GM21723 (cell line): ENCODE data around the gene RMND5B.
"Not testable (repeated sequence)": the region's sequence is repeated elsewhere in the genome, so short reads cannot be mapped to it uniquely, and the experiment has no call there.

Experiments used
- ATAC-seq: cut with Tn5 transposase; IDR thresholded peaks from one replicate; pipeline ENCODE4 v1.9.1; 2021; ENCODE audit warnings: mild to moderate bottlenecking, moderate library complexity; ENCODE audit not compliant: unreplicated experiment

RMND5B gene

DNA sequence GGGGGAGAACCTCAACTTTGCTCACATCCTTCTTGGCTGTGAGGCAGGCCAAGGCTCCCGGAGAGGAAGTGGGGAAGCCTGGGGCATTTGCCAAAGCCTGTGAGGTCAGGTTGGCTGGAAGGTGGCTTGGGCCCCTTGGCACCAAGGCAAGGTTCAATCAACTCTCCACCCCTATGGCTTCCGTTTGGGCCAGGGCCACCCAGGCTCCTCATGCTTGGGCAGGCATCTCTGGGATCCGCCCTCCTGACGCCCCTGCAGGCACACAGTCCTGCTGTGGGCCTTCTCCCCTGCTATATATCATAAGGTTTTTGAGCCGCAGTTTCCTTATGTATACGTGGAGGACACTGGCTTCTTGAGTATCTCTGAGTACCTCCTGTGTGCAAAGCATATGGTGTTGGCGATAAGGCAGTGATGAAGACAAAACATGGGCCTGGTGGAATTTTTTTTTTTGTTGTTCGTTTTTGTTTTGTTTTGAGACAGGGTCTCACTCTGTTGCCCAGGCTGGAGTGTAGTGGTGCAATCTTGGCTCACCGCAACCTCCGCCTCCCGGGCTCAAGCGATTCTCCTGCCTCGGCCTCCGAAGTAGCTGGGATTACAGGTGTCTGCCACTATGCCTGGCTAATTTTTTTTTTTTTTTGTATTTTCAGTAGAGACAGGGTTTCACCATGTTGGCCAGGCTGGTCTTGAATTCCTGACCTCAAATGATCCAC lies 3.4 kb upstream of the RMND5B start:
- not testable (repeated sequence) for ATAC-seq

DNA sequence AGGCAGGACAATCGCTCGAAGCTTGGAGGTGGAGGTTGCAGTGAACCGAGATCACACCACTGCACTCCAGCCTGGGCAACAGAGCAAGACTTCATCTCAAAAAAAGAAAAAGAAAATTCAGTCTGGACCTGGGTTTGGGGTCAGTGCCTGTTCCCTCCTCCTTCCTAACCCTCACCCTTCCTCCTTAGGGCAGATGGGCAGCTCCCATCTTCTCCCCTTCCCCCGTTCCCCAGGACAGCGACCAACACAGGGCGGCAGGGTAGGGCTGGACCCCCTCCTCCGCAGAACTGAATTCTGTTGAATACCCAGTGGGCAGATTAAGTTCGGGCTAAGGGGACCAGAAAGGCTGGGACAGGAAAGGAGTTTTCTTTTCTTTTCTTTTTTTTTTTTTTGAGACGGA lies 1.5 kb upstream of the RMND5B start:
- no peak for ATAC-seq

DNA sequence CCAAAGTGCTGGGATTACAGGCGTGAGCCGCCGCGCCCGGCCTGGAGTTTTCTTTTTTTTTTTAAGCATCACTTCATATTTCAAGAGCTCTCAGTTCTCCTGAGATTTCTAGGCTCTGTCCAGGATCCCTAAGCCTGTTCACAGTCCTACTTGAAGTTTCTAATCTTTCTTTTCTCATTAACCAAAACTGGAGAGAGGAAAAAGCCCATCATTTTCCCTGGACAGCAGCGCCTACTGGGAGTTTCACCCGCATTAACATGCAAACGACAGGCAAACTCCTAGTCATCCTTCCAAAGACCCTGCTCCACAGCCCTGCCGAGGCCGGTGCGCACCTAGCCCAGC lies 609 bp upstream of the RMND5B start:
- not testable (repeated sequence) for ATAC-seq

DNA sequence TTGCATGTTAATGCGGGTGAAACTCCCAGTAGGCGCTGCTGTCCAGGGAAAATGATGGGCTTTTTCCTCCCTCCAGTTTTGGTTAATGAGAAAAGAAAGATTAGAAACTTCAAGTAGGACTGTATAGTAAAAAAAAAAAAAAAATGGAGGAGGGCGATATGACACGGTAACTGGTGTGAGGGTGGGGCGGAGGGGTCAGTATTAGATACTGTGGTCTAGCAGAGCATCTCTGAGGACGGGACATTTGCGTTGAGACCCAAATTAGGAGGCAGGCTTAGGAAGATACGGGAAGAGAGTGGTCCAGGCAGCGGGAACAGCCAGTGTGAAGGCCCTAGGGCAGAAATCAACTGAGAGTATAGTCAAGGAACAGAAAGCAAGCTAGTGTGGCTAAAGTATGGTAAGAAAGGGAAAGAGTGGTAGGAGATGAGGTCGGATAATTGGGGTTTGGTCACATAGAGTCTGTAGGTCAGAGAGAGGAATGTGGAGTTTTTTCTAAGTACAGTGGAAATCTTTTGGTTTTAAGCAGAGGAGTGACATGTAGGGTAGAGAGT lies 707 bp downstream of the RMND5B start:
- ATAC-seq = peak; percentile 17

DNA sequence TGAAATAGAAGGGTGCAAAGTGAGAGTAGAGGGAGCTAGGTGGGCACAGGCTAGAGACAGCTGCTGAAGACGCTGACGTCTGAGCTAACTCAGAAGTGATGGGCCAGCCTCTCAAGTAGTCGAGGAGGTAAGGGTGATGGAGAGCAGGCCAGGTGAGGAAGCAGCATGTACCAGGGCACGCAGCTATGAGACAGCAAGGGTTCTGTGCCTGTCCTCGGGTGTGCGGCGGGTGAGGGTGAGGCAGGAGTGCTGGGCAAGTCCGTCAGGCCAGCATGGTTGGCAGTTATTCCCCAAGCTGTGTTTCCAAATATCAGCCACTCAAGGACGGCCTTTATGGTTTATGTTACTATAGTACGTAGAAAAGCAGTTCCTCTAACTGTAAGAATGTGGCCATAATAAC lies 6.2 kb downstream of the RMND5B start:
- ATAC-seq = no peak

DNA sequence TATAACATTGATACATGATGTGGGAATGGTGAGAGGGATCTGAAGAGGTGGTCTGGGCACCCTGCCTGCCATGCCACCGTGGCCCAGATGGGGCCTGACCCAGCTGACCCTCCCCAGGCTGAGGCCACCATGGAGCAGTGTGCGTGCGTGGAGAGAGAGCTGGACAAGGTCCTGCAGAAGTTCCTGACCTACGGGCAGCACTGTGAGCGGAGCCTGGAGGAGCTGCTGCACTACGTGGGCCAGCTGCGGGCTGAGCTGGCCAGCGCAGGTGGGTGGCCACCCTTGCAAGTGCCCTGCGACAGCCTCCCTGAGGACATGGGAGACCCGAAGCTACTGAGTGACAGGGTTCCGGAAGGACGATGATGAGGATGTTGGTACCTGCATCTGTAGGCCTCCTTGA lies 7.2 kb downstream of the RMND5B start:
- ATAC-seq = no peak

DNA sequence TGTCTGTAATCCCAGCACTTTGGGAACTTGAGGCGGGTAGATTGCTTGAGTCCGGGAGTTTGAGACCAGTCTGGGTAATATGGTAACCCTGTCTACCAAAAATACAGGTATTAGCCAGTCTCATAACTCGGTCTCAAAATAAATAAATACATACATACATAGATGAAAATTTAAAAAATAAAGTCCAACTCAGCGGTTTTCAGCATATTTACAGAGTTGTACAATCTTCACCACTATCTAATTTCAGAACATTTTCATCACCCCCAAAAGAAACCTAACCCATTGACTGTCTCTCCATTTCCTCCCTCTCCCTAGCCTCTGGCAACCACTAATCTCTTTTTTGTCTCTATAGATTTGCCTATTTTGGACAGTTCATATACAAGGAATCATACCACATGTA lies 10.7 kb downstream of the RMND5B start:
- no peak for ATAC-seq

DNA sequence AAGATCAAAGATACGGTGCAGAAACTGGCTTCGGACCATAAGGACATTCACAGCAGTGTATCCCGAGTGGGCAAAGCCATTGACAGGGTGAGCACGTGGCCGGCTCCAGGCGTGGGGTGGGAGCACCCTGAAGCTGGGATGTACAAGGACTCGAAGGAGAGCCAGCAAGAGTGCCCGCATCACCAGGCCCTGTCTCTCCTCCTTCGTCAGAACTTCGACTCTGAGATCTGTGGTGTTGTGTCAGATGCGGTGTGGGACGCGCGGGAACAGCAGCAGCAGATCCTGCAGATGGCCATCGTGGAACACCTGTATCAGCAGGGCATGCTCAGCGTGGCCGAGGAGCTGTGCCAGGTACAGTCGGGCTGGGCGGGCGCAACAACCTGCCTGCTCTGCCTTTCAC lies 11.8 kb downstream of the RMND5B start:
- no peak for ATAC-seq

DNA sequence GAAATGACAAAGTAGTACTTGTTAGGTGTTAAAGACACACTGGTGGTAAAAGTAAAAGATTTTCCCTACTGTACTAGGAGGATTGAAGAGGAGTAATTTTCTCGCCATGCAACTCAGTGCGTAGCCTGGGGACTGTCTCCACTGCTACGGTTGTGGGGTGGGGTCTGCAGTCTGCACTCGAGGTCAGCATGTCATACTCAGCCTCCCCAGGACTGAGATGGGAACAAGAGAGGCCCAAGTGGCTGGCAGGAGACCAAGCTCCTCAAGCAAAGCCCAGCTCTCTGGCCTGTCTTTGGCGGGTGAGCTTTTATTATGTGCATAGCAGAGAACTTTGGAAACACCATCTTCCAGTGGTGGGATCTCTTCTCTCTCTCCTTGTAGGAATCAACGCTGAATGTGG lies 12.4 kb downstream of the RMND5B start:
- ATAC-seq = no peak

DNA sequence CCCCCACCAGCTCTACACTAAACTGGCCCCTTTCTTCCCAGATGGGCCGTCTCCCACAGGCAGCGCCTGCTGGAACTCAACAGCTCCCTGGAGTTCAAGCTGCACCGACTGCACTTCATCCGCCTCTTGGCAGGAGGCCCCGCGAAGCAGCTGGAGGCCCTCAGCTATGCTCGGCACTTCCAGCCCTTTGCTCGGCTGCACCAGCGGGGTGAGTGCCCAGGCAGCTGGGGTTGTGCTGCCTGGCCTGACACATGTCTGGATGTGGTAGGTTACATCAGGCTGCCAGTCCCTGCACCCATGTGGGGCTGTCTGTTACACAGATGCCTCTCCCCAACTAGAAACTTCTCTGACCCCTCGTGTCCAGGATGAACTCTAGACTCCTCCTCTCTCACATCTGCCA lies 13.1 kb downstream of the RMND5B start:
- no peak for ATAC-seq

DNA sequence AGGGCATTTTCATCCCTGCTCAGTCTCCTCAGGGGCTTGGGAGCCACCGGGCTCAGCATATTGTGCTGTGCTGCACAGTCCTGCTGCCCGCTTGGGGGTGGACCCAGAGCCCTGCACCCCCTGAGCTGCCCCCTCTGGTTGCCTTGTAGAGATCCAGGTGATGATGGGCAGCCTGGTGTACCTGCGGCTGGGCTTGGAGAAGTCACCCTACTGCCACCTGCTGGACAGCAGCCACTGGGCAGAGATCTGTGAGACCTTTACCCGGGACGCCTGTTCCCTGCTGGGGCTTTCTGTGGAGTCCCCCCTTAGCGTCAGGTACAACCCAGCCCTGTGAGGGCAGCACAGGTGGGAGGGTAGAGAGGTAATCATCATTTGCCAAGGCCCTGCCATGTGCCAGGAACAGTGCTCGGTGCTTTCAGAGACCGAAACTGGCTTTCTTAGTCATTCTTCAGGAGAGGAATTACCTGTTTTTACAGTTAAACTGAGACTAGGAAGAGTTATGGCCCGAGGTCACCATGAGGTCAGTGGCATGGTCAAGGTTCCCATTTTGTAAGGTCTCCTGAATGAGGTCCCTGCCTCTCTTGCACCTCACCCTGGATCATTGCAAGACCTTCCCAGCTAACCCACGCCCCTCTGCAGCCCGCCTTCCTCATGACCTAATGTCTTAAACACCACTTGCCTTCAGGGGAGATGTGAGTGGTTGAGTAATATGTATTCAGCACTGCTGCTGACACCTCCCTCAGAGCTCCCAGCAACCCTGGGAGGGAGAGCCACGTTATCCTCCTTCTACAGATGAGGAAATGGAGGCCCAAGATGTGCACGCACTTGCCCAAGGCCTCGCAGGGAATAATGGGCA lies 15.4 kb downstream of the RMND5B start:
- ATAC-seq = peak; percentile 62

DNA sequence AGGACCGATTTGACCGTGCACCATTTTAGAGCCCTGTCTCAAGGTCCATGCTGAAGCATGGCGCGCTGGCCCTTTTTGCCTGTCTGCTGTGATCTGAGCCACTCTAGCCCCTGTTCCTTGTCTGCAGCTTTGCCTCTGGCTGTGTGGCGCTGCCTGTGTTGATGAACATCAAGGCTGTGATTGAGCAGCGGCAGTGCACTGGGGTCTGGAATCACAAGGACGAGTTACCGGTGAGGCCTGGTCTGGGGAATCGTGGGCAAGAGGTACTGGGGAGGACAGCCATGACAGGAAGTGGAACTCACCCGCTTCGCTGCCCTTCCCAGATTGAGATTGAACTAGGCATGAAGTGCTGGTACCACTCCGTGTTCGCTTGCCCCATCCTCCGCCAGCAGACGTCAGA lies 16.6 kb downstream of the RMND5B start:
- no peak for ATAC-seq

DNA sequence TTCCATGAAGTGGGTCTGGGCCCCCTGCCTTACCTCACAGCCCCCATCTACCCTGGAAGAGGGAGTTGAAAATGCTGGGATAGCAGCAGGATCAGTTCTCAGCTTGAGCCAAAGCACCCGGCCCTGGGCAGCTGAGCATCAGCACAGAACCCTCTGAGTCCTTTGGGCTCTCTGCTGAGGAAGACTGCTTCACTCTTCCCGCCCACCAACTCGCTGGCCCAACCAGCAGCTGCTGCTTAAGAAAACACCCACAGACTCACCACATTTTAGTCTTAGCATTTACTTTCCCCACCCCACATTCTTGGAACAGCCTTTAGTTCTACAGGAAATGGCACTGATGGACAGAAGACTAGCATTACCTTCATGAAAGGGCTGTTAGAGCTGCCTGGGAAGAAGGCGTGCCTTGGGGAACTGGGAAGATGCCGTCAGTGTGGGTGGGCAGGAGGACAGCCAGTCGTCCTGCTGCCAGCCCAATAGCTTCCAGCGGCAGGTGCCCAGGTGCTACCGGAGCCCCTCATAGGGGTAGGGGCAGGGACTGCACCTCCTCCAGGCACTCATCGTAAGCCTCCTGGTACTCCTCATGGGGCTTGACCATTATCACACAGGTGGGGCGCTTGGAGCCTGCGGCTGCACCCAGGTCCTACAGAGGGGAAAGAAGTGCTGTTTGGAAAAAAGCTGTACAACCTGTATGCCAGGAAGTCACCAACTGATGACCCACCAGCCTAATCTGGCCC lies 18.6 kb downstream of the RMND5B start:
- no peak for ATAC-seq

DNA sequence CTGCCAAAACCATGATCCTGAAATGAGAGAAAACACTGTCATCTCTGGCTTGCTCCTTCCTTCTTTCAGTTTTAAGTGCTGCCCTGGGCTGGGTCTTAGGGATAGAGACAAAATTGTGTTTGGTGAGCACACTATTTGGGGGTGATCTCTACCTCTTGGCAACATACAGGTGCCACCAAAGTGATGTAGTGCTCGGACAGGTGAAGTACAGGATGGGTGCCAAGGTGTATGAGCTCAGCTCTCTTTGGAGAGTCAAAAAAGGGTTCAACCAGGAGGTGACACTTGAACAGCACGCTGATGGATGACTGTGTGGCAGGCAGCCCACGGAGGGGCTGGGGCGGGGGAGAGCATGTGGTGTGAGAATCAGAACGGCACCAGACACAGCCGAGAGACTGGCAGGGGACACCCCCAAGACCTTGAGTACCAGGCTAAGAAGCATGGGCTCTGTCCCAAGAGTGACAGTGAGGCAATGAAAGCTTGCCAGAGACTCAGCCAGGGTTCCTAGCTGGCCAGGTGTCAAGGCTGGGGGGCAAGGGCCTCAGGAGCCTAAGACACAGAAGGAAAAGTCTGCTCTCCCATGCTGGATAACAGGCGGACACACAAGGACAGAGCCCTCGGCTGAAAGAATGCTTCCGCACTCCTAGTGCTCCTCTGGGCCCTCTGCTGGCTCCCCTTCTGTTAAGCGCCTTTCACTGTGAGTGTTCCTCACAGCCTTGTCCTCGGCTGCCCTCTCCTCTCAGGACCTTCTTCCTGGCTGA lies 20.3 kb downstream of the RMND5B start:
- no peak for ATAC-seq

DNA sequence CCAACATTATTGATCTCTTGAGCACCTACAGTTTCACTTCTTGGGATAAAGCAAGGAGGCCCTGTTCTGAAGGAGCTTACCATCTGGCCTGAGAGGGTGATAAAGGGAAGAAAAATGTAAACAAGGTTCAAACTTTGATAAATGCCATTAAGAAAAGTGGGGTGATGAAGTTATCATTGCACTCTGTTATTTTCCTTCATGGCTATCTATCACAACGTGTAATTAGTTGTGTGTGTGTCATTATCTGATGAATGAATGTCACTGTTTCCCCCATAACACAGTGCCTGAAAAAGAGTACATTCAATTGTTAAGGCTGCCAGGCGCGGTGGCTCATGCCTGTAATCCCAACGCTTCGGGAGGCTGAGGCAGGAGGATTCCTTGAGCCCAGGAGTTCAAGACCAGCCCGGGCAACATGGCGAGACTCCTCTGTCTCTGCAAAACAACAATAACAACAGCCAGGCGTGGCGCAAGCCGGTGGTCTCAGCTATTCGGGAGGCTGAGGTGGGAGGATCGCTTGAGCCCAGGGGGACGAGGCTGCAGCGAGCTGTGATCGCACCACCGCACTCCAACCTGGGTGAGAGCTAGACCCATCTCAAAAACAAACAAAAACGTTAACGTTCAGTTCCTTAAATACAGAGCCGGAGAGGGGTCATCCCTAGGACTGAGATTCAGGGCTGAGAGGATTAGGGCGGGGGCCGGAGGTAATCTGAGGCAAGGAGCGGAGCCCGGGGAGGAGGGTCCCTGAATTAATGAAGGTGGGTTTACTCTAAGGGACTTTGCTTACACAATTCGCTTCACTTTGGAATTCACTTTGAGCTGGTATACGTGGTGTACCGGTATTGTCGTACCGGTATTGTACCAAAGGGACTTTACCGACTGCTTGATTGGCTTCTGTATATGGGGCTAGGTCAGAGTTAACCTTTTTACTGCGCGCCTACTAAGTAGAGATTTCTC lies 22.0 kb downstream of the RMND5B start:
- ATAC-seq = no peak

DNA sequence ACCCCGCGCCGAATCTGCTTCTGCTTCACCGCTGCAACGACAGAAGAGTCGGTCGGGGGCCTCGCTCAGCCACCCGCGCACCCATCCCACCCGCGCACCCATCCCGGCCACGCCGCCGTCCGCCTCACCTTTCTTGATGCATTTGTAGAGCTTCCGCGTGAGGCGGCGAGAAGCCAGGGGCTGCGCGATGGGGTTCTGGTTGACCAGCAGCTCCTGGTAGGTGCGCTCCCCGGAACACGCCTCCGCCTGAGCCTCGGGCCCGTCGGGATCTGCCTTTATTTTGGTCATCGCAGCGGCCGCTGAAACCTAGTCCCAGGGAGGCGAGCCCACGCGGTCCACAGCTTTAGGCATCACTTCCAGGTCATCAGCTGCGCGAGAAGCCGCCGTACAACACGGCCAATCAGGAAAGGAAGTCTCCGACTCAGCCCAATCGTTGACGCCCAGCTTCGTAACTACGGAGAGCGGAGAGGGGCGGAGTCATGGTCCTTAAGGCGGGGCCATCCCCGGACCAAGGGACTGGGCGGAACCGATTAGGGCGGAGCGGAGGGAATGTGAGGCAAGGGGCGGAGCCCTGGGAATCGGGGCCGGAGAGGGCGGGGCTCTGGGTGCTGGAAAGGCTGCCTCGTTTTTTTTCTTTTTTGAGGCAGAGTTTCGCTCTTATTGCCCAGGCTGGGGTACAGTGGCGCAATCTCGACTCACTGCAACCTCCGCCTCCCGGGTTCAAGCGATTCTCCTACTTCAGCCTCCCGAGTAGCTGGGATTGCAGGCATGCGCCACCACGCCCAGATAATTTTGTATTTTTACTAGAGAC lies 22.9 kb downstream of the RMND5B start, which contains the start of gene NHP2:
Gene NHP2, minus strand, starts transcription at position 356 of the 811 bp plus-strand sequence. Its CDS starts 68 bp downstream, at position 288.
- ATAC-seq = peak; percentile 97

DNA sequence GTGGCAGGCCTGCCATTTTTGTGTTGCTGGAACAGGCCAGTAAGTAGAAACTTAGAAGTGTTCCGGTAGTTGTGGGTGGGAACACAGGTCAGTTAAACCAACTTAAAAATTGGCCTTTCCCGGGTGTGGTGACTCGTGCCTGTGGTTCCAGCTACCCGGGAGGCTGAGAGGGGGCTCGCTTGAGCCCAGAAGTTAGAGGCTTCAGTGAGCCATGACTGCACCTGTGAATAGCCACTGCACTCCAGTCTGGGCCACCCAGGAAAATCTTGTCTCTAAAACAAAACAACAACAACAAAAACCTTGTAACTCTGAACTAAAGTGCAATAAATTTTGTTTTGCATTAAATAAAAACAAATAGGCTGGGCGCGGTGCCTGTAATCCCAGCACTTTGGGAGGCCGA lies 24.3 kb downstream of the RMND5B start:
- ATAC-seq = no peak

DNA sequence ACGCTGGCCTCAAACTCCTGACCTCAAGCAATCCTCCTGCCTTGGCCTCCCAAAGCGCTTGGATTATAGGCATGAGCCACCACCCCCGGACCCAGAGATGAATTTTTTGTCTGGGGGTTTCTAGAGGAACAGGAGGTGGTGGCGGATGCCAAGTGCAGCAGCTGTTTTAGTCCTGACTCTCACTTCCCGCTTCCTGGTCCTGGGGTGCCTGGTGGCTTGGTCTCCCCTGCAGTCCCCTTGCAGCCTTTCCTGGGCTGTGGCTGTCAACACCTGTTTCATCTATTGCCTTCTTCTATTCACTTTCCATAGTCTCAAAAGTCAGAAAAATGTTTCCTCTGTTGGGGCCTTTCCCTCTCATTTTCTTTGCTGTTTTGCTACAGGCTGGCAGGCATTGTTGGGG lies 29.4 kb downstream of the RMND5B start:
- ATAC-seq = no peak

DNA sequence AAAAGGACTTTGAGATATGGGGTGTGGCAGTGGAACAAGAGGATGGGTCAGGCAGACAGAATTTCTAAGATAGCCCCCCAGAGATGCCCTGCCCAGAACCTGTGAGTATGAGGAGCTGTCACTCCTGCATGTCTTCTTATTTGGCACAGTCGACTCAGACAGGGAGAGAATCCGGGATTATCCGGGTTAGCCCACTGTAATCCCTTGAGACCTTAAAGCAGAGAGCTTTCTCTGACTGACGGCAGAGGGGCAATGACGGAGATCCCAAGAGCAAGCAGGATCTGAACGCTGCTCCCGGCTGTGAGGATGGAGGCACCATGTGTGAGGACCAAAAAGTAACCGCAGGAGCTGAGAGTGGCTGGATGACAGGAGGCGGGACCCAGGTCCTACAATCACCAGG lies 31.7 kb downstream of the RMND5B start:
- no peak for ATAC-seq
